Measurements from ENCODE around the gene LRRC47.
"Not testable (repeated sequence)": the region's sequence is repeated elsewhere in the genome, so short reads cannot be mapped to it uniquely, and the experiment has no call there.

Gene LRRC47

DNA sequence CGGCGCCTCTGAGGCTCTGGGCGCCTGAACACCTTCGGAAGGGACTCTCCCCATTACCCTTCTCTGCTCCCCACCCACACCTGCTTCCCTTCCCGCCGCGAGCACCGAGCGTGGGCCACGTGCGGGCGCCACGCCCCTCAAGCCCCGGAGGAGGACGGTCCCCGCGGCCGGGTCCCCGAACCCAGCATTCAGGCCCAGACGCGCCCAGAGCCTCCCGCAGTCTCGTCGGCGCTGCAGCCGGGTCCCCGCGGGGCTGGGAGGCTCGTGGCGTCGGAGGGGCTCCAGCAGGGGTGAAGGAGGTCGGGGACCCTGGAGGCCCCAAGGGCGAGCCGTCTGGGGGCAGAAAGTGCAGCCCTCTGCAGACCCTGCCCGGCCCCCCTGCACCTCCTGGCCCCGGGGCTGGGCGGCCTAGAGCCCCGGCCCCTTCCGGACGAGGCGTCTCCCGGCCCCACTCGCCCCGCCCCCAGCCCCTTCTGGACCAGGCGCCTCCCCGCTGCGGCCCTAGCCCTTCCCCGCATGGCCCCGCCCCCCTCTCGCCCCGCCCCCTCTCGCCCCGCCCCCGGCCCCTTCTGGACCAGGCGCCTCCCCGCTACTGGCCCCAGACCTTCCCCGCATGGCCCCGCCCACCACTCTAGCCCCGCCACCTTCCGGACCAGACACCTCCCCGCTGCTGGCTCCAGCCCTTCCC, 24.1 kb downstream of the LRRC47 start:
- DNase-seq (ENCODE audit: low read depth, low spot score), result peak; percentile 91

DNA sequence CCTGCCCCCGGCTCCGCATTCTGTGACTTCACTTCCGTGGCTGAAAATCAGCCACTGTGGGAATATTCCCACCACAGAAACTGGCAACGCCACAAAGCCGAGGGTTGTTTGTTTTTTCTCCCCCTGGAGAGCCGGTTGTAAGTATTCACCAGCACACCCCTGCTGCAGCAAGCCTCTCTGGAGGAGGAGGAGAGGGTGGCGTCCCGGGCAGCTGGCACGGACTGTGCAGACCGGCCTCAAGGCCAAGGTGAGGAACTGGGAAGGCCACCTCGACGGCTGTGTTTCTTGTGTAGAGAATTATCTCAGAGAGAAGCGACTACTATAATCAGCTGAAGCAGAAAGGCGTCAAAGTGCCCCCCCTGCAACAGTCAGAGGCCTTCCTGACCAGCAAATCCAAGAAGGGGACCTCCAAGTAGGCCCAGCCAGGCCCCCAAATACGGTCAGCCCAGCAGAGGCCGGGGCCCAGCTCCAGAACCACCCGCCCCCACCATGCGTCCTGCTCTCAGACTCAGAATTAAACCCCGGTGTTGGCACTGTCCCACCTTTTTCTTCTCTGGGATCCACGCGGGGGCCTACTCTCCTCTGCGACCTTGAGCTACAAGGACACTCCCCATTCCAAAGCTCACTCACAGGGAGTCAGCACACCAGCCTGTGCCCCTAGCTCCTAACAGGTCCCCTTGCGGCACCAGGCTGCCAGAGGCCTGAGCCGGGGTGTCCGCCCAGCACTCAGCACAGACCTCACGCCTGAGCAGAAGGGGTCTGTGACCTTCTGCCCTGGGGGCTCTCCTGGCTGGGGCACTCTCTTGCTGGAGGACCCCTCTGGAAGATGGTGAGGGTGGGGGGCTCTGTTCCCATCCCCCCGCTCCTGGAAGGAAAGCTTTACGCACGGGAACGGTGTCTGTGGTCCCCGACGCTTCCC, 24.9 kb downstream of the LRRC47 start:
- no peak for DNase-seq (ENCODE audit: low read depth, low spot score)

DNA sequence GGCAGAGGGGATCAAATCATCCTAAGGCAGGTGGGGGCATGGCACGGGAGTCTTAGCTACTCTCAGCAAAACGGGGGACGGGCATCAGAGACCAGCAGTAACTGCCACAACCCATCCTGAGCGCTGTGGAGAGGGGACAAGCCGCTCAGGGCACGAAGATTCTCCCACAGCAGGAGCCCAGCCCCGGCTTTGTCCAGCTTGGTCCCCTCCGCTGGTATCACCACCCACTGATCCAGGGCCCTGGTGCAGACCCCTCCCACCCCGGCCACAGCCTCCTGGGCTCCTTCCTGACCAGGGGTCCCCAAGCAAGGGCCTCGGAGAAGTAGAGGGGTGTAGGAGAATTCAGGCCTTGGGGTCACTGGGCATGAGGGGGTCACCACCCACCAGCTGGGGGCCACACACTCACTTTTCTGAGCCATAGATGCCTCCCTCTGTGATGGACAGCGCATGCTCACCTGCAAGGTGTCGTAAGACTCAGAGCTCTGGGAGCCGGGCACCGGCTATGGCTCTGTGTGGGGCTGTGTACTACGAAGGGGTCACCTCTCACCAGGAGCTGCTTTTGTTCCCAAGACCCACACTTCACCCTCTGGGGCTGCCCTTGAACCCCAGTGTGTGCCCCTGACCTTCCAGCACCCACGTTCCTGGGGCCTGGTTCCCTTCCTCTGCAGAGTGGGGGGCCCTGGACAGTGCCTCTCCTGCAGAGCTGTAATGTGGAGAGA, 26.1 kb downstream of the LRRC47 start:
- DNase-seq (ENCODE audit: low read depth, low spot score), result no peak

- no peak for DNase-seq (ENCODE audit: low read depth, low spot score)
Observed at GRCh38 chr1:3768811-3769390, 27.4 kb downstream of the LRRC47 start.

GRCh38 chr1:3767328-3767925, 28.9 kb downstream of the LRRC47 start:
- no peak for DNase-seq (ENCODE audit: low read depth, low spot score)

- DNase-seq (ENCODE audit: low read depth, low spot score), result no peak
Observed at GRCh38 chr1:3763351-3764125, 32.8 kb downstream of the LRRC47 start.

DNA sequence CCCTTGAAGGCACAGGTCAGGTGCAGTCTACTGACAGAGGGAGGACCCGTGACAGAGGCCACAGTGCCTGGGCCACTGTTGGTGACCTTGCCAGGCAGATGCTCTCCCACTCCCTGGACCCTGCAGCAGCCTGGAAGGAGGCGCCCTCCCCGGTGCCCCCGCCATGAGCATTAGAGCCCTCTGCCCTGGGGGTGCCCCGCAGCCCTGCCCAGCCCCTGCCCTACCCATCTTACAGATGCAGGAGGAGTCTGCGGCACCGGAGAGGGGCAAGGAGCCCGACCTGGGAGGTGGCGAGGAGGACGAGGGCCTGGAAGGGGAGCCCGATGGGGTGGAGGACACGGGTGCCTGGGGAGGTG, 33.4 kb downstream of the LRRC47 start:
- no peak for DNase-seq (ENCODE audit: low read depth, low spot score)

- DNase-seq (ENCODE audit: low read depth, low spot score), result no peak
Observed at GRCh38 chr1:3762151-3762872, 34.0 kb downstream of the LRRC47 start.

DNA sequence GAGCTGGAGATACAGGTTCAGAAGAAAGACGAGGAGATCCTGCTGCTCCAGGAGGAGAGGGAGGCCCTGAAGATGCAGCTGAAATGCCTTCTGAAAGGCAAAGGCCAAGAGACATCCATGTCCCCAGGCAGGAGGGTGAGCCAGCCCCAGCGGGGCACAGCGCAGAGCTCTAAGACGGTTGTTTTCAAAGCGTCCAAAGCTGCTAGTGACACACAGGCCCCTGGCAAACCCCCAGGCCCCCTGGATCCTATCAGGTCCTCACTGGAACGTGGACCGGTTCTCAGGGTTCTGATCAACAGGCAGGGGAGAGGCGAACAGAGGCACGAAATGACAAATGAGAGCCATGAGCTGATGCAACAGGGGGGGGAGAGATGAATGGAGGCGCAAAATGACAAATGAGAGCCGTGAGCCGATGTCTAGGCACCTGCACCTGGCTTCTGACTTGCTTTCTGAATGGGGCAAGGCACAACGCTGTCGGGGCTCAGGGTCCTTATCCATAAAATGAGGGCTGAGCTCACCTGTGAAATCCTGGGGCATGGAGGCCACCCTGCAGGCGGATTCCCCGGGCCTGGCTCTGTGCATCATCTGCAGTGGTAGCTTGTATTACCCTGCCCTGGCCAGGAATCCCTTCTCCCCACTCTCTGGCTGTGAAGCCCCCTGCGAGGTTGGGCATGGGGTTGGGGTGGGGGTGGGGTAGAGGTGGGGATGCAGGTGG, 34.8 kb downstream of the LRRC47 start:
- no peak for DNase-seq (ENCODE audit: low read depth, low spot score)

DNA sequence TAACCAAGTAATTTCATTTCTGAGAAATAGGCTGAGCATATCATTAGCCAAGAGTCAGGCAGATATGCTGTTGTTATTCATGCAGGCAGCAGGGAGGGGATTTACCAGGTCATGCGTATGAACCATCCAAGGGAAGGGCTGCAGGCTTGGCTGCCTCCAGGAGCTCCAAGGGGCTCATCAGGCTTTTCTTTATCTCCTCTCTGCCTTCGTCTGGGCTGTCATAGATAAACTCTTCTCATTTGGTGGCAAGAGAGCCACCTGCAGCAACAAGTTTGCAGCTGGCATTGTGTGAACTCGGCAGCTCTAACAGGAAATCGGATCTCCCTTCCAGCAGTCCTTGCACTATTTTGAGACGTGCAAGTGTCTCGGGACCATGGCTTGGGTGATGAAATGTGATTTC, 36.5 kb downstream of the LRRC47 start:
- DNase-seq (ENCODE audit: low read depth, low spot score), result no peak

DNA sequence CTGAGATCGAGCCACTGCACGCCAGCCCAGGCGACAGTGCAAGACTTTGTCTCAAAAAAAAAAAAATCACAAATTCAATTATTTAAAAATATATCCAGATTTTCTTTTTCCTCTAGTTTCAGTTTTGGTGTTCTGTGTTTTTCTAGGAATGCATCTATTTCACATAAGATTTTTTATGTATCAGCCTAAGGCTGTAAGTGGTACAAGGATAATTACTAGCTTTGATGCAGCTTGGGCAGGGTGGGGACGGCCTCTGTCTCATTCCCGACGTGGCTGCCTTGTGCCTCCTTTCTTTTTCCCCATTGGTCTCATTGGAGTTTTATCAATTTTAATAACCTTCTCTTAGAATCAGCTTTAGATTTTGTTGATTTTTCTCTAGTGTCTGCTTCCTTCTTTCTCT, 37.1 kb downstream of the LRRC47 start:
- DNase-seq (ENCODE audit: low read depth, low spot score), result no peak

DNA sequence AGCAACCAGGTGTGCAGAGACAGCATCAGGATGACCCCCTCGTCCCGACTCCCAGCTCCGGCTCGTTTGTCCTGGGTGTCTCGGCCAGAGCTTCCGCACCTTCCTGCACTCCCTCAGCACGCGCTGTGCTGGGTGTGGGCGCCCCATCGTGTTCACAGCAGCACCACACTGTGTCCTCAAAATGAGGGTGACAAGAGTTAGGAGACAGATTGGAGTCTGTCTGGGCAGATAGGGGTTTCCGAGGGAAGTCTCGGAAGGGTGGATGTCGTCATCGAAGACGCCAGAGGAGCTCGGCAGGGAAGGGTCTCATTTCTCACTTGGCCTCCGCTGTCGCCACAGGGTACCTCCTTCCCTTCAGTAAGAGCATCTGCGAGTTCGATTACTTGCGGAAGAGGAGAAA, 39.9 kb downstream of the LRRC47 start:
- no peak for DNase-seq (ENCODE audit: low read depth, low spot score)

DNA sequence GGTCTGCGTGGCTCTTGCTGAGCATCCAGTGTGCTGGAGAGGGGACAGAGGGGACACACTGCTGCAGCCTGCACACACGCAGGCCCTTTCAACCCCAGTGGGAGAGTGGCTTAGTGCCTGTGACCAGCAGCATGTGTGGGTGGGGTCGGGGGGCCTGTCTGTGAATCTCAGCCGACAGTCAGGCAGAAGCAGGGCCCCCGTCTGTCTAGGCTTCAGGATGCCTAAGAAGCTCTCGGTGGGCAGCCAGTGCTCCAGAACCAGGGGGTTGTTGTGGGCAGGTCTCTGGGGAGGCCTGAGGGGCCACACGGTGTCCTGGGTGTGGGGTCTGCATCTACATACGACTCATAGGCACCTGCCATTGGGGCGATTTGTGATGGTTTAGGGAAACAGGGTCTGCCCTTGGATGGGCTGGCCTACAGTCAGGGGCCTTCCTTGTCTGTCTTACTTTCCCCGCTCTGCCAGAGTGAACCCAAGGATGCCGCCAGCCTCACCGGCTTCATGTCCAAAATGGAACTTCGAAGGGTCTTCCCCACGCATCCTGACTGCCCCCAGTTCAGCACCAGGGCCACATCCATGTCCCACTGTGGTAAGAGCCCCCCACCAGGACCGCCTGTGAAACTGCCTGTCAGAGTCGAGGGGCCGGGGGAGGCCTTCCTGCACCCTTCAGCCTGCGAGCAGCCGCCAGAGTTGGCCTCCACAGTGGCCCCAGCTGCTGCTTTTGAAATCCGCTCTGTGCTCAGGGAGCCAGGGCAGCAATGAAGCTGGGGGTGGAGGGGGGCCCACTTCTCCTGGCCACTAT, 42.4 kb downstream of the LRRC47 start:
- no peak for DNase-seq (ENCODE audit: low read depth, low spot score)

GRCh38 chr1:3752400-3752945, 43.8 kb downstream of the LRRC47 start, which contains the start of gene CCDC27:
Gene CCDC27, plus strand, starts transcription at chr1:3752450. Its CDS starts 32 bp downstream, at chr1:3752482.
- DNase-seq (ENCODE audit: low read depth, low spot score), result no peak

GRCh38 chr1:3750741-3751140, 45.6 kb downstream of the LRRC47 start:
- DNase-seq (ENCODE audit: low read depth, low spot score), result no peak

DNA sequence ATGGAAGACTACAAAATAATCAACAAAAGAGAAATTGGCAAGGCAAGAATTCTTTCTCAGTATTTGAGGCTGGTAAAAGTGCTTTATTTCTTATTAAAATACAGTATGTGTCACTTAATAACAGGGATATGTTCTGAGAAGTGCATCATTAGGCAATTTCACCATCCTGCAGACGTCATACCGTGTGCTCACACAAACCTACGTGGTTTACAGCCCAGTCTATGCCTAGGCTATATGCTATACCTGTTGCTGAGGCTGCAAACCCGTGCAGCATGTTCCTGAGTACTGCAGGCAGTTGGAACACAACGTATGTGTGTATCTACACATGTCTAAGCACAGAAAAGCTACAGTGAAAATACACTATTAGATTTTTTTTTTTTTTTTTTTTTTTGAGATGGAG, 46.8 kb downstream of the LRRC47 start:
- DNase-seq (ENCODE audit: low read depth, low spot score), result no peak

DNA sequence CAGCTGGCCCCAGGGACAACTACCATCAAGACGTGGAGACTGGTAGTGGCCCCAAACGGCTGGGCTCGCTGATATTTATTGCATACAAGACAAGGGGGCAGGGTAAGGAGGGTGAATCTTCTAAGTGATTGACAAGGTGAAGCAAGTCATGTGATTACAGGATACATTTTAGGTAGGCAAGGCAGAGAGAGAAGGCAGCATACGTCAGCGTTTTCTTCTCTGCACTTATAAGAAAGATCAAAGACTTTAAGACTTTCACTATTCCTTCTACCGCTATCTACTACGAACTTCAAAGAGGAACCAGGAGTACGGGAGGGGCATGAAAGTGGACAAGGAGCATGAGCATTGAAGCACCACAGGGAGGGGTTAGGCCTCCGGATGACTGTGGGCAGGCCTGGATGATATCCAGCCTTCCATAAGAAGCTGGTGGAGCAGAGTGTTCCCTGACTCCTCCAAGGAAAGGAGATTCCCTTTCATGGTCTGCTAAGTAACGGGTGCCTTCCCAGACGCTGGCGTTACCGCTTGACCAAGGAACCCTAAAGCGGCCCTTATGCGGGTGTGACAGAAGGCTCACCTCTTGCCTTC, 47.9 kb downstream of the LRRC47 start:
- not testable (repeated sequence) for DNase-seq (ENCODE audit: low read depth, low spot score)

DNA sequence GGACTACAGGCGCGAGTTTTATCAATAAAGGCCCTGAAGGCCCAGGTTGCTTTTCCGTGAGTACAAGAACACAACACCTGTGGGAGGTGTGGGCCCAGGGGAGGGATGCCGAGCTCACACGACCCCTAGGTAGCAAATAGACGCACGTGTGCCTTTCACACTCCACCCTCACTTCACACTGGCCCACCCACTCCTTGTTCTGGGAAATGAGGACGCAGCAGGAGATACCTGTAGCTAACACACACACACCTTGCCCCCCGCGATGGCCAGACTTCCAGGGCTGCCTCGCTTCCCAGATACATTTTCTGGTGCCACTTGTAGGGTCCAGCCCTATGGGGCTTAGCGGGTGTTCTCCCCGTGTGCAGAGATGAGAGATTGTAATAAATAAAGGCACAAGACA, 48.4 kb downstream of the LRRC47 start:
- no peak for DNase-seq (ENCODE audit: low read depth, low spot score)

Measured in astrocyte of the hippocampus (primary cell).